WTC11 (cell line): Measurements from ENCODE around the gene SLC27A2. TPM values are rescaled to one million over a fixed set of nuclear protein-coding genes. Genes with fewer than 3 reads are reported as not detected.

ENCODE experiments used
- ATAC-seq: fragments of 200-7000 bp; cut with Tn5 transposase; 2 replicates; pipeline ENCODE4 v1.10.0; 2021; ENCODE audit warnings: mild to moderate bottlenecking, moderate library complexity
- CTCF ChIA-PET: fragments of 300-600 bp; sonication (Branson Sonifier 250); formaldehyde crosslinking; loops from one replicate; lab custom pipeline; 2021; ENCODE audit warnings: antibody characterized with exemption; lab: Charles Lee
- POLR2A ChIA-PET: fragments of 350-600 bp; sonication (Branson Sonifier 250); formaldehyde crosslinking; loops from one replicate; lab custom pipeline; 2021; ENCODE audit warnings: antibody characterized with exemption; lab: Charles Lee
- DNase-seq: peaks from one replicate; pipeline ENCODE4 v3.0.0; 2021; ENCODE audit warnings: low spot score
- H3K27ac Mint-ChIP-seq: 2 replicates; pipeline ENCODE4 v1.8.0; 2021; ENCODE audit warnings: mixed read lengths
- H3K27me3 Mint-ChIP-seq: 2 replicates; pipeline ENCODE4 v1.8.0; 2021; ENCODE audit warnings: low read depth, mild to moderate bottlenecking, moderate library complexity, mixed read lengths
- H3K36me3 Mint-ChIP-seq: 2 replicates; pipeline ENCODE4 v1.8.0; 2021; ENCODE audit warnings: mixed read lengths
- H3K4me1 Mint-ChIP-seq: 2 replicates; pipeline ENCODE4 v1.8.0; 2022; ENCODE audit warnings: mixed read lengths
- H3K4me3 Mint-ChIP-seq: 2 replicates; pipeline ENCODE4 v1.8.0; 2021; ENCODE audit warnings: mild to moderate bottlenecking, moderate library complexity, mixed read lengths
- H3K9me3 Mint-ChIP-seq: 2 replicates; pipeline ENCODE4 v1.8.0; 2021; ENCODE audit warnings: mixed read lengths
- AFF4 ChIP-seq: sonication (generic); formaldehyde crosslinking; IDR thresholded peaks from 2 replicates; pipeline ENCODE4 v1.8.1; 2023; ENCODE audit warnings: mild to moderate bottlenecking, missing genetic modification reagents, borderline replicate concordance
- ATF2 ChIP-seq: sonication (generic); formaldehyde crosslinking; IDR thresholded peaks from 2 replicates; pipeline ENCODE4 v1.8.1; 2022; ENCODE audit warnings: low read depth, missing genetic modification reagents, borderline replicate concordance
- GRHL2 ChIP-seq: fragments of 250-450 bp; sonication (Bioruptor Pico); IDR thresholded peaks from 2 replicates; pipeline ENCODE4 v1.8.0; 2022; ENCODE audit warnings: mild to moderate bottlenecking, moderate library complexity; ENCODE audit not compliant: insufficient replicate concordance, severe bottlenecking
- JAZF1 ChIP-seq: fragments of 250-450 bp; sonication (Bioruptor Pico); IDR thresholded peaks from 2 replicates; pipeline ENCODE4 v1.9.0; 2021; ENCODE audit warnings: moderate library complexity, mild to moderate bottlenecking, inconsistent platforms
- PREB ChIP-seq: sonication (generic); formaldehyde crosslinking; IDR thresholded peaks from 2 replicates; pipeline ENCODE4 v1.8.1; 2022; ENCODE audit warnings: mild to moderate bottlenecking, missing genetic modification reagents, moderate library complexity, borderline replicate concordance
- STAT6 ChIP-seq: sonication (generic); formaldehyde crosslinking; conservative IDR thresholded peaks from 2 replicates; pipeline ENCODE4 v1.8.1; 2023; ENCODE audit warnings: mild to moderate bottlenecking, low read depth, missing genetic modification reagents, moderate library complexity
- ZNF263 ChIP-seq: sonication (generic); formaldehyde crosslinking; IDR thresholded peaks from 2 replicates; pipeline ENCODE4 v1.8.1; 2022; ENCODE audit warnings: low read depth, mild to moderate bottlenecking, moderate library complexity, missing genetic modification reagents
- ZNF281 ChIP-seq: sonication (generic); formaldehyde crosslinking; IDR thresholded peaks from 2 replicates; pipeline ENCODE4 v1.8.0; 2023; ENCODE audit warnings: mild to moderate bottlenecking, missing genetic modification reagents
- total RNA-seq: library from RNA; stranded (reverse); gene quantifications from 3 replicates; pipeline ENCODE4 v1.2.3, GENCODE V29; 2021

The SLC27A2 gene
- total RNA-seq, 1 experiment from 2014 or later, result 3.0 TPM

- Mint-ChIP-seq H3K4me1 (no peaks in the 10 kb centered on the region), H3K4me3 (no peak overlapping the region), H3K36me3 (no peaks in the 10 kb centered on the region), H3K9me3 (no peaks in the 10 kb centered on the region), H3K27ac (no peak overlapping the region), H3K27me3 (no peaks in the 10 kb centered on the region)
- no peak for DNase-seq
- TF ChIP-seq ZNF263 (CRISPR knock-in tag) (no peak), GRHL2 (CRISPR knock-in tag) (no peak), PREB (CRISPR knock-in tag) (no peak)
- no peak for ATAC-seq
- ChIA-PET CTCF (no interaction called here), POLR2A (no interaction called here)
Measured at GRCh38 chr15:50275091-50275490, 93.1 kb downstream of the SLC27A2 start.

- ChIA-PET CTCF (no interaction called here), POLR2A (no interaction called here)
- H3K27ac Mint-ChIP-seq, result no peak overlapping the region
- no peaks in the 10 kb centered on the region for H3K27me3 Mint-ChIP-seq
- H3K9me3 Mint-ChIP-seq, result no peaks in the 10 kb centered on the region
- DNase-seq, result no peak
- H3K36me3 Mint-ChIP-seq, result no peaks in the 10 kb centered on the region
- TF ChIP-seq JAZF1 (no peak), ATF2 (CRISPR knock-in tag) (no peak), AFF4 (CRISPR knock-in tag) (no peak), STAT6 (CRISPR knock-in tag) (no peak)
- no peak for ATAC-seq
- no peaks in the 10 kb centered on the region for H3K4me1 Mint-ChIP-seq
- no peak overlapping the region for H3K4me3 Mint-ChIP-seq
Measured at GRCh38 chr15:50275908-50276307, 93.9 kb downstream of the SLC27A2 start.

GRCh38 chr15:50277370-50277769 lies 95.4 kb downstream of the SLC27A2 start:
- Mint-ChIP-seq H3K4me3 (no peak overlapping the region), H3K9me3 (no peaks in the 10 kb centered on the region), H3K27me3 (no peaks in the 10 kb centered on the region), H3K36me3 (no peaks in the 10 kb centered on the region), H3K27ac (no peak overlapping the region), H3K4me1 (no peaks in the 10 kb centered on the region)
- ATAC-seq, result no peak
- ChIA-PET CTCF (no interaction called here), POLR2A (no interaction called here)
- TF ChIP-seq ZNF281 (CRISPR knock-in tag), result no peak
- DNase-seq, result no peak
